LHCN-M2 (cell line): ENCODE measurements around the gene PPP1CC. TPM values are rescaled to one million over a fixed set of nuclear protein-coding genes. Genes with fewer than 3 reads are reported as not detected.
A peak's percentile ranks its signal among the peaks of the same experiment; 100 is the strongest.

Experiments used
- DNase-seq: peaks from one replicate; pipeline ENCODE4 v3.0.0-alpha.2; 2012; ENCODE audit warnings: low read depth
- total RNA-seq: library from RNA; depleted of rRNA; stranded (reverse); fragments of >200 nt; gene quantifications from 2 replicates; pipeline ENCODE4 v1.2.3, GENCODE V29; 2014

The PPP1CC gene
- total RNA-seq, 1 experiment from 2014 or later = 158 TPM

GRCh38 chr12:110754101-110754793 is 11.6 kb upstream of the PPP1CC start:
- DNase-seq = no peak

- peak; percentile 77 for DNase-seq
Measured at GRCh38 chr12:110750784-110751461, 8.2 kb upstream of the PPP1CC start.

GRCh38 chr12:110746550-110746949 is 3.9 kb upstream of the PPP1CC start:
- DNase-seq = no peak

GRCh38 chr12:110745542-110746284 is 3.0 kb upstream of the PPP1CC start:
- no peak for DNase-seq

GRCh38 chr12:110744601-110745264 is 2.0 kb upstream of the PPP1CC start:
- DNase-seq = peak; percentile 66

GRCh38 chr12:110744151-110744571 is 1.5 kb upstream of the PPP1CC start:
- peak; percentile 84 for DNase-seq

GRCh38 chr12:110743571-110744093 is 941 bp upstream of the PPP1CC start:
- peak; percentile 44 for DNase-seq

- DNase-seq = peak; percentile 16
Measured at GRCh38 chr12:110742096-110742717, 484 bp downstream of the PPP1CC start.

- peak; percentile 25 for DNase-seq
Measured at GRCh38 chr12:110741341-110742095, 1.2 kb downstream of the PPP1CC start.

- DNase-seq = no peak
Measured at GRCh38 chr12:110739894-110740293, 2.8 kb downstream of the PPP1CC start.

- DNase-seq = no peak
Measured at GRCh38 chr12:110739488-110739887, 3.2 kb downstream of the PPP1CC start.

GRCh38 chr12:110737532-110737931 is 5.2 kb downstream of the PPP1CC start:
- no peak for DNase-seq

- peak; percentile 51 for DNase-seq
Measured at GRCh38 chr12:110737016-110737415, 5.7 kb downstream of the PPP1CC start.

GRCh38 chr12:110733900-110734299 is 8.8 kb downstream of the PPP1CC start:
- DNase-seq = no peak

- peak; percentile 63 for DNase-seq
Measured at GRCh38 chr12:110733089-110733715, 9.5 kb downstream of the PPP1CC start.

- no peak for DNase-seq
Measured at GRCh38 chr12:110732572-110732971, 10.1 kb downstream of the PPP1CC start.

- no peak for DNase-seq
Measured at GRCh38 chr12:110731479-110731878, 11.2 kb downstream of the PPP1CC start.

- no peak for DNase-seq
Measured at GRCh38 chr12:110728628-110729027, 14.1 kb downstream of the PPP1CC start.

- no peak for DNase-seq
Measured at GRCh38 chr12:110726708-110727369, 15.9 kb downstream of the PPP1CC start.
